ENCODE results near the gene RNF43.

The RNF43 gene

GRCh38 chr17:58417300-58418092, at the start of gene RNF43:
Gene RNF43 (minus strand): TSS chr17:58417534. CDS start chr17:58415577, 1,957 bp downstream.
- peak; percentile 90 to 92 for DNase-seq

DNA sequence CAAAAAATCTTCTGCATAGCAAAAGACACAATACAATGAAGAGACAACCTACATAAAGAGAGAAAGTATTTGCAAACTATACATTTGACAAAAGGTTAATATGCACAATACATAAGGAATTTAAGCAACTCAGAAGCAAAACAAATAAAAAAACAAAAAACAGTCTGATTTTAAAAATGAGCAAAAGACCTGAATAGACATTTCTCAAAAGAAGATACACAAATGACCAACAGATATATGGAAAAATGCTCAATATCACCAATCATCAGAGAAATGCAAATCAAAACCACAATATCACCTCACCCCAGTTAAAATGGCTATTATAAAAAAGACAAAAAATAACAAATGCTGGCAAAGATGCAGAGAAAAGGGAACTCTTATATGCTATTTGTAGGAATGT, 38.2 kb upstream of the RNF43 start:
- no peak for DNase-seq

DNA sequence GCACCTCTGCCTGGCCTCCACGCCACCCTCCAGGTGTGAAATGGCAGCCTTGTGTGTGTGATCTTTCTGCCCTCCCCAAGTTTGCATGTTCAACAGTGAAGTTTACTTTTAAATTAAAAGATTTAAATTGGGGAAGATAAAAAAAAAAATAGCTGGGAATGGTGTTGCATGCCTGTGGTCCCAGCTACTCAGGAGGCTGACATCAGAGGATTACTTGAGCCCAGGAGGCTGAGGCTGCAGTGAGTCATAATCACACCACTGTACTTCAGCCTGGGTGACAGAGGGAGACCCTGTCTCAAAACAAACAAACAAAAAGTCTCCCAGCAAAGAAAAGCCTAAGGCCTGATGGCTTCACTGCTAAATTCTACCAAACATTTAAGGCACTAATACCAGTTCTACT, 35.4 kb upstream of the RNF43 start:
- no peak for DNase-seq

- DNase-seq = peak; percentile 66 to 67
These were observed 30.0 kb upstream of the RNF43 start for GRCh38 chr17:58447039-58447975.

DNA sequence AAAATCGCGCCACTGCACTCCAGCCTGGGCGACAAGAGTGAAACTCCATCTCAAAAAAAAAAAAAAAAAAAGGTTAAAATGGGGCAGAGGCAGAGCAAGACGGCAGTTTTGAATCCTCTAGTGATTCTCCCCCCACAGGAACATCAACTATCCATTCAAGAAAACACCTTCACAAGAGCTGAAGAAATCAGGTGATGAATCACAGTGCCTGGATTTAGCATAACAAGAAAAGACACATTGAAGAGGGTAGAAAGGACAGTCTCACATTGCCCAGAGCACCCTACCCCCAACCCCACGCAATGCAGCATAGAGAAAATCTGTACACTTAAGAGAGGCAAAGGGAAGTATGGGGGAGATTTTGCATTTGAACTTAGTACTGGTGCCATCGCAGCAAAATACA, 28.8 kb upstream of the RNF43 start:
- no peak for DNase-seq

DNA sequence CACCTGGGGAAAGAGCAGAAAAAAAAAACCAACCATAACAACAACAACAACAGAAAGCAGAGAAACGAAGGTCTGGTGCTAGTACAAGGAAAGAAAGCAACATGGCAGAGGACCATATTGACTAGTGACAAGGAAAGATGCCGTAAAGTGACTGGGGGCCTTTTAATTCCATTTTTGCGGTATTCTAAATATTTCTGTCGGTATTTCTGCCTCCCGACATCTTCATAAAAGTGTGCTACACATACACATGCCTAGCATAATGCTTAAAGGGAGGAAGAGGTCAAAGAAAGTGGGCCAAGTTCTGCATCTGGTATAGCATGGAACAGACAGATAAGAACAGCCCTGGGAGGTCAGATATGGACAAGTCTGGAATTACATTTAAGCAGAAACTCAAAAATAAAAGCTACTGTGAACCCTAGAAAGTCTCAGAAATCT, 19.5 kb upstream of the RNF43 start:
- DNase-seq = no peak

DNA sequence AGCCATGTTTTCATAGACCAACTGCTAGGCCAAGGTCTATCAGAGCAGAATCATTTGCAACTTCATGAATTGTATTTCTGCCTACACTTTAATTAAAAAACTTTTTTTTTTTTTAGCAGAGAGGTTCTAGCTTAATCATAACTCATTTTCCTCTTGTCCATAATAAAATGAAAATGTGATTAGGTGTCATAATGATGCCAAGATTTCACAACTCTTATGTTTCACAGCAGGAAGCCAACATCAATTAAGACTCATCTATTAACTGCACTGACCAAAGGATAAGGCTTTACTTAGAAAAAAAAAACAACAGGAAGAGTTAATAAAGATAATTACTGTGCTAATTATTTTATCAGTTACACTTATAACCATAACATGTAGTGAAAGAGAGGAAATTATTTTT, 18.9 kb upstream of the RNF43 start:
- no peak for DNase-seq

GRCh38 chr17:58432806-58433573, 15.7 kb upstream of the RNF43 start:
- DNase-seq = no peak

GRCh38 chr17:58427807-58428206, 10.5 kb upstream of the RNF43 start:
- no peak for DNase-seq

DNA sequence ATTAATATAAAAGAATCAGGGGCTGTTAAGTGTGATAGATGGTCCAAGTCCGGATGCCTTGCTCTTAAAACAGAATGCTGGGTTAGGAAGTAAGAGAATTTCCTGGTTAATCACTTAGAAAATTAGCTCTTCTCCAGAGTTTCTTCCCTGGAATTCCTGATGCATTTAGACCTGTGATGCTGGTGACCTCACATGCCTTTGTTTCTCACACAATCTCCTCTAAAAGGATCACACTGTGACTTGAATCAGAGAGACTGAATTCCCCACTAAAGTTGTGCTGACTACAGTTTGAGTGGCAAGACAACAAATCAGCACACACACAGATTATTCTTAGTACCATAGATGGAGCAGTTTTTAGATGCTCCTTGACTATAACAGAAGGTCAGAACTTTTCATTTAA, 4.4 kb upstream of the RNF43 start:
- DNase-seq = no peak

DNA sequence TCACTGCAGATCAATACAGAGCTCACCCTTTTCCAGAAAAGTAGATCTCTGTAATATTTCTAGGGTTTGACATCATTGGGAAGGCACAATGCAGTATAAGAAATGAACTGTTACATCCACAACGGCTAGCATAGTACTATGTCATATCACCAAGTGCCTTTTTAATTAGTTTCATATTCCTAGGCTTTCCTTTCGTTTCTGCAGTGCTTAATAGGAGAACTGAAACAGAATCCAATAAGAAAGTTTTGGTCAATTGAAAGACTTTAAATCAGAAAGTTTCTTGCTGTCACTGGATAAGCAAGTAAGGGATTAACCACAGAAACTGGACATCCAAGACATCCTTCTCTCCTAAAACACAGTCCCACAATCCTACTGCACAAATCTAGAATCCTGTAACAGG, 3.5 kb upstream of the RNF43 start:
- DNase-seq = no peak

- no peak for DNase-seq
These were observed 416 bp downstream of the RNF43 start for GRCh38 chr17:58416937-58417299.

GRCh38 chr17:58416396-58416795, 938 bp downstream of the RNF43 start:
- no peak for DNase-seq

DNA sequence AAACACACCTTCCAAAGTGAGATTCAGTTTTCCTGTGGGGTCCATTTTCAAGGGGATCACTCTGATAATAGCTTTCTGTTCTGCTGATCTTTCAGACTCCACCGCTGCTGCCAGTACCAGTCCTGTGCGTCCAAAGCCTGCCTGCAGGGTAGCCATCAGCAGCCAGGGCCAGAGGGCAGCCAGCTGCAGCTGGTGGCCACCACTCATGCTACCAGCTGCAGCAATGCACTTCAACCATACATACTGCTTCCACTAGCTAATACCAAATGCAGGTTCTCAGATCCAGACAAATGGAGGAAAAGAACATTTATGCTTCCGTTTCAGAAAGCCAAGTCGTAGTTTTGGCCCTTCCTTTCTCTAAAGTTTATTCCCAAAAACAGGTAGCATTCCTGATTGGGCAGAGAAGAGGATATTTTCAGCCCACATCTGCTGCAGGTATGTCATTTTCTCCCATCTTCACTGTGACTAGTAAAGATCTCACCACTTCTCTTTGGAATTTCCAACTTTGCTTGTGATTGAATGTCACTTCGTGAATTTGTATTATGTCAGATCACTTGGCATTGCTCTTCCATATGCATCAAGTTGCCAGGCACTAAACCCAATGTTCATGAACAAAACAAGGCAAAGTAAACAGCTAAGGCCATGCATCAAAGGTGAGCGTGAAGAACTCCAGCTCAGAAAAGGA, 1.8 kb downstream of the RNF43 start:
- no peak for DNase-seq

DNA sequence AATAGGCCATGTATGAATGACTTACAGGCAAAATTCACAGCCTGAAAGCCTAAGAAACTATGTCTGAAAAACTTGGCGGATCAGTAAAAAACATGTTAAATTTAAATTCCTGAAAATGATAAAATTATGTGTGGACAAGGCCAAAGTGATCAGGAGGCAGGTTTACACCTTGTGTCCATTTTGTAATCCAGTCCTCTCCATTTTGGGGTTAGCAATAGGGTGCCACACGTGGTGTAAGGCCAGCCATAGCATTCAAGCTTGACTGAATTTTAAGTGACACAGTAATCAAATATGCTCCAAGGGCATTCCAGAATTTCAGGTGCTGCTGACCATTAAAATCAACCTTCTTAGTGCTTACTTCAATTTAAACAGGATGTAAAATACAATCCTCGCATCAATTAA, 2.7 kb downstream of the RNF43 start:
- no peak for DNase-seq

DNA sequence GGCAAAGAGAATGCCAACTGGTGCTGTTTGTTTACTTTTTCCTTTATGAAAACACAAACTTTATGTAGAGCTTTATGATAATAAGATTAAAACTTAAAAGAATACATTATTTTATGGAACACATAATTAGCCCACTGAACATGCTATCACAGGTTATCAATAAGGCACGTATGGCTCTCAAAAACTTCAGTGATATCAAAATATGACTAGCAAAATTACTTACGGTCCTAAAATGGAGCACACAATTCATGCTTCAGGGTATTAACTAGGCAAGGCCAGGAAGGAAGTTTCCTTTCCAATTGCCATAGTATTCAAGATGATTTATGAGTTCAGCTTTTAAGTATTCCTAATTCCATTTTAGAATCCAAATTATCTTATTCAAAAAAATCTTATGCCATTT, 3.6 kb downstream of the RNF43 start:
- DNase-seq = no peak

DNA sequence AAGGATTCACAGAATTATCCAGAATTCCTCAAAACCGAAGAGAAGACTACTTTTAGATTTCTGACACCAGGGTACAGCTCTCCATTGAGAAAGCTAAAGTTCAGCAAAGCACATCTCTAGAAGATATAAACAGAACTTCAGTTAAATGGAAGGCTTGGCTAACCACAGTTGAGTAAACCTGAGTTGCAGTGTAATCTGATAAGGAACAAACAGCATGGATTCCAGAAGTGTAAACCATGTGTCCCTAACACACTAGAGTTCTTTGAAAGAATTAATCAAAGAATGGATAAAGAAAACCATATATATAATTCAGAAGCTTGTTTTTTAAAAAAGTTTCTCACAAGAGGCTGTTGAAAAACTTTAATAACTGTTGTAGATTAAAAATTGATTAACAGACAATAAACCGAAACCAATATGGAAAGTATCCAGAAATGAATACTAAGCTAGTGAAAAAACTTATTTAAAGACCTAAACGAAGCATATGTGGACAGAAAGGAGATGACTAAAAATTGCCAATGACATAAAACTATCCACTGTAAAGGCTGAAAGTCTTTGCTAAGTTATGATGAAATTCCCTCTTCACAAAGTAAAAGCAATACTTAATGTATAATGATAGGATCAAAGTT, 4.3 kb downstream of the RNF43 start:
- DNase-seq = no peak

DNA sequence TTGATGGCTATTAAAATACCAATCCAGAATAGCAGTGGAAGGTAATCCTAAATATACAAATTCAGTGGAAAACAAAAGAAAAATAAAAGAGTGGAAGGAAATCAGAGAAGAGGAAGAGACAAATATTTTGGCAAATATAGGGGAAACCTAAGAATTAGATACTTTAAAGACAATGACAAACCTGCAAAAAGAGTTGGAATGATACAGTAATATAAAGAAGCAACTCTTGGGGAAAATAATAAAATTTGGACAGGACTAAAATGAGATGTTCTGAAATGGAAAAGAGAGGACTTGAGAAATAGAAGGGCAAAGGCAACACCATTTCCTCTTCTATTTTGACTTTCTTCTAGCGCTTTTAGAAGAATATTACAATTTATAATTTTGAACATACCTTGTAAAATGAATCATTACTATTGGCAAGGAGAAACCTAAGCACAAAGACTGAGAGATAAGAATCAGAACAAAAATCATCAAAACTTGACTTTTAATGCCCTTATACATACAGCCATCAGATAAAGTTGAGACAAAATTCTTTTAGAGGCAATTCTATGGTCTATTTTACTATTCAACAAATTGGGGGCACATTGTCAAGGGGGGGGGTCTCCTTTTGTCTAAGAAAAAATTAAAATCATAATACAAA, 5.2 kb downstream of the RNF43 start:
- no peak for DNase-seq

- no peak for DNase-seq
These were observed 5.9 kb downstream of the RNF43 start for GRCh38 chr17:58411408-58411894.

DNA sequence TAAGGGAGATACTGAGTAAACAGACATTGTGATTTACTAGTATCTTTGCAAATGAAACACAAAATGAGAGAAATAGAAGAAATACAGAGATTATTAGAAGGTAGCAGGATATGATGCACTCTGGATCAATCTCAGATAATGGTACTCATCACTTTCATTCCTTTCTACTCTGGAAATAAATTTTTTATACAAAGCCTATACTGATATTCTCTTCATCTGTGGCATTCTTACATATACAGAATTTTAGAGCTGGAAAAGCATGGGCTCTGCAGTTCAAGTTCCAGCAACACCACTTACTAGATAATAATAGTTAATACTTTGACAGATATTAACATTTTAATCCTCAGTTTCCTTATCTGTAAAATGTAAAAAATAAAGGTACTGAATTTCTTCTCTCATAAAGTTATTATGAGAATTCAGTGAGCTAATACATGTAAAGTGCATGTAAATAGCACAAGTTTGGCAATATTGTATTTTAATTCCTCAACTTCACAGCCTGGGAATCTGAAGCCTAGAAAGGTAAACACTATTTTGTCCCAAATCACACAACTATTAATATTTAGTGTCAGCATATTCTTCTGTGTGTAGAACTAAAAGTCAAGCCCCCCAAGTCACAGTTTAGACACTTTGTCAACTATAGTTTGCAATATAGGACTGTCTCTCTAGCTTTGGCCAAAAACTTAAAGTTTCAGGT, 6.5 kb downstream of the RNF43 start:
- no peak for DNase-seq

DNA sequence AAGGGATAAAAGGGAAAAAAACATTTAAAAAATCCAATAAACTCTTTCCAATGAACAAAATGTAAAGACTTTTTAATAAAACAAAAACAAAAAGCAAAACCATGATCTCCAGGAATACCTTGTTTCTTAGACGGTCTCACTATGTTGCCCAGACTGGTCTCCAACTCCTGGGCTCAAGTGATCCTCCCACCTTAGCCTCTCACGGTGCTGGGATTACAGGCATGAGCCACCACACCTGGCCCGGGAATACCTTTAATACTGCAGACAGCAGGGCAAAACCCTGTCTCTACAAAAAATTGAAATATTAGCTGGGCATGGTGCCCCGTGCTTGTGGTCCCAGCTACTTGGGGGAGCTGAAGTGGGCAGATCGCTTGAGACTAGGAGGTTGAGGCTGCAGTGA, 7.9 kb downstream of the RNF43 start:
- no peak for DNase-seq

Measured in CD4-positive, alpha-beta T cell treated with Interleukin-1 beta for 1 hour (primary cell).